ENCODE results near the gene ULK1.

ULK1 gene

DNA sequence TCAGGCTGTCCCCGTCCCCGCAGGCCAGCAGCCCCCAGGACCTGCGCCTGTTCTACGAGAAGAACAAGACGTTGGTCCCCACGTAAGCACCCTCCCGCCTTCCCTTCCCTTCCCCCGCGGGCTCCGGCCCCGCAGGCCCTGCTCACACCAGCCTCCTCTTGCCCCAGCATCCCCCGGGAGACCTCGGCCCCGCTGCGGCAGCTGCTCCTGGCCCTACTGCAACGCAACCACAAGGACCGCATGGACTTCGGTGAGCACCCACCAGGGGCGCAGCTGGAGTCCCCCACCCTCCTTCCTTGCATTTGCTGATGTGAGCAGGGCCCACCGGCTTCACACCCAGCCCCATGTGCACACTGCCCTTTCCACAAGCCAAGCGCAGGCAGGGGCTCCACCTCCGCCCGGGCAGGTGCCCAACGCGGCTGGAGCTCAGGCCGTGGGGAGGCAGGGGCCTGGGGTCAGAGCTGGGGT, 15.4 kb downstream of the ULK1 start:
- no peak for DNase-seq

GRCh38 chr12:131910302-131911027, 16.0 kb downstream of the ULK1 start:
- no peak for DNase-seq

DNA sequence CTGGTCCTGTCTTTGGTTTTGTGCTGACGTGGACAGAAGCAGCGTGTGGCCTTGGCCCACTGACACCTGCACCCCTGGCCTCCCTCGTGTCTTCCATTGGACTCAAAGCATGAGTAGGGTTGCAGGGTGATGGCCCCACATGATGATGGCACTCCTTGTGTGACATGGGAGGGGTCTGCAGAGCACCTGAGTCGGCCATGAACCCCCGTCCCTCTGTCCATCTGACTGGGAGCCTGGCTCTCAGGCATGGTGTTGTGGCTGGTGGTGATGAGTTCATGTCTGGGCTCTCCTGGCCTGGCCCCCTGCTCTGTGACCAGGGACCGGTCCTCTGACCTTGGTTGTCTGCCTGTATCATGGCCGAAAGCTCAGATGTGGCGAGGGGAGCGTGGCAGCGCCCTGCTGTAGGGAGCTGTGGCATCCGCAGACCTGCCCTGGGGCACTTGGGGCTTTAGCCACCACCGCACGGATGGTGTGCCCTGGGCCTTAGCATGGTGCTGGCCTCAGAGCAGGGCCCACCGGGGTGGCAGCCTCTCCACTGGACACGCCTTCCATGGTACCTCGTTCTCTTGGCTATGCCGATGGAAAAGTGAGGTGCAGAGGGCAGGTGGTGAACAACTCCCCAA, 16.7 kb downstream of the ULK1 start:
- DNase-seq: no peak

GRCh38 chr12:131911851-131912477, 17.5 kb downstream of the ULK1 start:
- no peak for DNase-seq

DNA sequence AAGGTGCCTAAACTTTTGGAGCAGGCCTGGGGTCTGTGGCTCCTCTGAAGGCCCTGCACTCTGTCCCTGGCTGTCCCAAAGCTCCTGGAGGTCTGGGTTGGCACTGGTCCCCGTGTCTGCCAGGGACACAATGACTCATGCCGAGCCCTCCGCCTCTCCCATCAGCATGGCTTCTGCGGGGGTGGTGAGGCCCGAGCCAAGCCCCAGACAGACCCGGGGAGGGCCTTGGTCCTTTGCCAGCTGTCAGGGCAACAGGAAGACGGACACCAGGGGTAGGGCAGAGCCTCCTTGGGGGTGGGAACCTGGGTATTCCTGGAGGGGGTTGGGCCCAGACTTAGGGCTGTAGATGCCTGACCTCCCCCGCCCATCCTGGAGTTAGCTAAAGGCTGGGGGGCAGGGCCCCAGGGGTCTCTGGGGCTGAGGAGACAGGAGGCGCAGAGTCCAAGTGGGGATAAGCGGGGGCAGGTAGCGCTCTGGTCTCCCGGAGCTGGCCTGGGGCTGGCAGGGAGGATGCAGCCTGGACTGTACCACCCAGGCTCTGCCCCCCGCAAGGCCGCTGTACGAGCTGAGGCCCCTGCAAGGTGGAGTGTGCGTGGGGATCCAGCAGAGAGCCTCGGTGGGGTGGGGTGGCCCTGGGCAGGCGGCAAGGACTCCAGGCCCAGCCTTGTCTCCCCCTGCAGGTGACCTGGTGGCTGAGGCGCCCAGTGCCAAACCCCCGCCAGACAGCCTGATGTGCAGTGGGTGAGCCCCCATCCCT, 18.3 kb downstream of the ULK1 start:
- DNase-seq: peak; percentile 97

DNA sequence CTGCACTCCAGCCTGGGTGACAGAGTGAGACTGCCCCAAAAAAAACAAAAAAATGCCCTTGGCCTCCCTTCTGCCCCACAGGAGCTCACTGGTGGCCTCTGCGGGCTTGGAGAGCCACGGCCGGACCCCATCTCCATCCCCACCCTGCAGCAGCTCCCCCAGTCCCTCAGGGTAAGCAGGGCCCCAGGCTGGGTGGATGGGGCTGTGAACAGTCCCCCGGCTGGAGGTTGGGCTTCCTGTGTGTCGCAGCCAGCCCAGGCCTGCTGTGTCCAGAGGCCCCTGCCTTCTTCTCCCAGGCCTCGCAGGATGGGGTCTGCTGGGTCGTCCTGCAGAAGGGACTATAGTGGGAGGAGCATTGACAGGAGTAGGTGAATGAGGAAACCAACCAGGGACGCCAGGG, 19.2 kb downstream of the ULK1 start:
- no peak for DNase-seq

DNA sequence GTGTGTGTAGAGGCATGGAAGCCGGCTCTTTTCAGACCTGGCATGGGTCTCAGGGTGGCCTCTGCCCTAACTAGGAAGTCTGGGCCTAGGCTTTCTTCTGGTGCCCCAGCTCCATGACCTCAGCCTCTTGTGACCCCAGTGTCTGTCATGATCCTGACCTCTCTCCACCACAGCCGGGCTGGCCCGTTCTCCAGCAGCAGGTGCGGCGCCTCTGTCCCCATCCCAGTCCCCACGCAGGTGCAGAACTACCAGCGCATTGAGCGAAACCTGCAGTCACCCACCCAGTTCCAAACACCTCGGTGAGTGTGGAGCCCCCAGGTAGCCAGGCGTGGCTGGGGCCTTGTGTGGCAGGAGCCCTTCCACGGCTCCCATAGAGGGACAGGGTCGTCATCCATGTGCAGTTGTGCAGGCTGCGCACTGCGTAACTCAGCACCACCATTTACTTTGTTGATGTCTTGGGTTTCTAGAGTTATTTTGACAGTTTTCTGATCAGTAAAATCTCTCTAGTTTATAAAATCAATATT, 19.8 kb downstream of the ULK1 start:
- DNase-seq: no peak

GRCh38 chr12:131915000-131915689, 20.7 kb downstream of the ULK1 start:
- DNase-seq: no peak

GRCh38 chr12:131915823-131916222, 21.4 kb downstream of the ULK1 start:
- no peak for DNase-seq

DNA sequence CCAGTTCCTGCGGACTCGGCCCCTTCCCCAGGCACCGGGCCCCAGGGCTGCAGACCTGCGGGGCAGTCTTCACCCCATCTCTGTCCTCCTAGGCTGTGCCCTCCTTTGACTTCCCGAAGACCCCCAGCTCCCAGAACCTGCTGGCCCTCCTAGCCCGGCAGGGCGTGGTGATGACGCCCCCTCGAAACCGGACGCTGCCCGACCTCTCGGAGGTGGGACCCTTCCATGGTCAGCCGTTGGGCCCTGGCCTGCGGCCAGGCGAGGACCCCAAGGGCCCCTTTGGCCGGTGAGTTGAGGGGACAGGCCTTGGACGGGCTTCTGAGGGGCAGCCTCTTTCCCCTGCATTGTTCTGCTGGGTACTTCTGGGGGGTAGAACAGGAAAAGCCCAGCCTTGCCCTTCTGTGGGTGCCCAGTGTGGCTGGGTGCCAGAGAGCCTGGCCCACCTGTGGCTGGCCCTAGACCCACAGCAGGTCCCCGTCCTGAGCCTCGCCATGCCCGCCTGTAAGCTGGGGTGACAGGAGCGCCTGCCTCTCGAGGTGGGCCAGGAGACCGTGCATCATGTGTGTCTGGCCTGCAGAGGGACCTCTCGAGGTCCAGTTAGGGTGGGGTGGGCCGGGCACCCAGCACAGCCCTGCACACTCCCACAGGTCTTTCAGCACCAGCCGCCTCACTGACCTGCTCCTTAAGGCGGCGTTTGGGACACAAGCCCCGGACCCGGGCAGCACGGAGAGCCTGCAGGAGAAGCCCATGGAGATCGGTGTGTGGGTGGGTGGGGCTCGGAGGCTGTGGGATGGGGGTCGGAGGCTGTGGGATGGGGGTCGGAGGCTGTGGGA, 22.1 kb downstream of the ULK1 start:
- no peak for DNase-seq

DNA sequence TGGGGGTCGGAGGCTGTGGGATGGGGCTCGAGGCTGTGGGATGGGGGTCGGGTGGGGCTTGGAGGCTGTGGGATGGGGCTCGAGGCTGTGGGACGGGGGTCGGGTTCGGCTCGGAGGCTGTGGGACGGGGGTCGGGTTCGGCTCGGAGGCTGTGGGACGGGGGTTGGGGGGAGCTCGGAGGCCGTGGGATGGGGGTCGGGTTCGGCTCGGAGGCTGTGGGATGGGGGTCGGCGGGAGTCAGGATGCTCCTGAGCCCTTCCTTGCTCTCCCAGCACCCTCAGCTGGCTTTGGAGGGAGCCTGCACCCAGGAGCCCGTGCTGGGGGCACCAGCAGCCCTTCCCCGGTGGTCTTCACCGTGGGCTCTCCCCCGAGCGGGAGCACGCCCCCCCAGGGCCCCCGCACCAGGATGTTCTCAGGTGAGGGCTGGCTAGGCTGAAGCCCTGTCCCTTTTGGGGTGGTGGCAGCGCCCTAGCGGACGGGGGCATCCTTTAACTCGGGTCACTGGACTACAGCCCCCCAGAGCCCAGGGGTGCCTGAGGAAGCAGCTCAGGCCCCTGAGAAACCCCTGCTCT, 22.8 kb downstream of the ULK1 start:
- no peak for DNase-seq

GRCh38 chr12:131917711-131918306, 23.4 kb downstream of the ULK1 start:
- DNase-seq: peak; percentile 50

- peak; percentile 44 for DNase-seq
Measured at GRCh38 chr12:131918311-131919050, 24.1 kb downstream of the ULK1 start.

- no peak for DNase-seq
Measured at GRCh38 chr12:131919051-131919347, 24.6 kb downstream of the ULK1 start.

DNA sequence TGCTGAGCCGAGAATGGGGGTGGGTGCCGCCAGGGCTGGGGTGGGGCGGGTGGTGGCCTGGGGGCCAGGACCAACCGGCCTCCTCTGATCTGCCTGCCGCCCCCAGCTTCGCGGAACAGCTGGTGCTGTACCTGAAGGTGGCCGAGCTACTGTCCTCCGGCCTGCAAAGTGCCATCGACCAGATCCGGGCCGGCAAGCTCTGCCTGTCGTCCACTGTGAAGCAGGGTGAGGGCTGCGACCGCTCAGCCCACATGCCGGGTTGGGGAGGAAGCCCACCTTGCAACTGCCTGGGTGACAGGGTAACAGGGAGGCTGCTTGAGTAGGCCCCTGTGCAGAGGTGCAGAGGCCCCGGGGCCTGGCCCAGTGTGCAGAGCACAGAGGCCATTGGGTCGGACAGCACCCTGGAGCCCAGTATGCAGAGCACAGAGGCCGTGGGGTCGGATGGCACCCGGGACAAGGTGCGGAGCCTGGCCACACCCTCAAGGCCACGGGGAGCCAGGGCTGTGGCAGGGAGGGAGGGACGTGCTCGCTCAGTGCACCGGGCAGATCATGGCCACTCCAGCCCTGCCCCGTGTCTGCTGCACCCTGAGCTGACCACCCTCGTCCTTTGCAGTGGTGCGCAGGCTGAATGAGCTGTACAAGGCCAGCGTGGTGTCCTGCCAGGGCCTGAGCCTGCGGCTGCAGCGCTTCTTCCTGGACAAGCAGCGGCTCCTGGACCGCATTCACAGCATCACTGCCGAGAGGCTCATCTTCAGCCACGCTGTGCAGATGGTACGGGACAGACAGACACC, 25.1 kb downstream of the ULK1 start:
- DNase-seq: no peak

DNA sequence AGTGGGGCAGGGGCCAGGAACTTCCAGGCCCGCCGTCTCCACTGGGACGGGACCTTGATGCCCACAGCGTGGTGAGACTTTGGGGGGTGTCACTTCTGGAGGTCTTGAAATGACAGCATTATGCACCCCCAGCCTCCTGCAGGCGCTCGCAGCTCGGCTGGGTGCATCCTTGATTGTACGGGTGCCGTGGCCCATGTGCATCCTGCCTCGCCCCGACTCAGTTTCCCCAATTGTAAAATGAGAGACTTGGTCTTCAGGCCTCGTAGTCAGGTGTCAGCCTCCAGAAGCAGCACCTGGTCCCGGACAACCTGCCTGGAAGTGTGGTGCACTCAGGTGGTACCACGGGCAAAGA, 25.7 kb downstream of the ULK1 start:
- DNase-seq: peak; percentile 26

- peak; percentile 32 for DNase-seq
Measured at GRCh38 chr12:131920902-131921840, 26.7 kb downstream of the ULK1 start.
